ENCODE results near the gene SERTM1. TPM values are rescaled to one million over a fixed set of nuclear protein-coding genes. Genes with fewer than 3 reads are reported as not detected.

The SERTM1 gene
- total RNA-seq, 2 experiments from 2014 or later, result not detected

GRCh38 chr13:36681894-36682624 is 8.2 kb downstream of the SERTM1 start:
- no peak overlapping the region for H3K27ac Mint-ChIP-seq
- no peak overlapping the region for H3K4me3 Mint-ChIP-seq
- DNase-seq, result no peak
- no peaks in the 10 kb centered on the region for H3K36me3 Mint-ChIP-seq (ENCODE audit: low read depth)
- no peaks in the 10 kb centered on the region for H3K9me3 Mint-ChIP-seq
- H3K4me1 Mint-ChIP-seq, result no peaks in the 10 kb centered on the region
- peaks cover 5% of the 10 kb centered on the region for H3K27me3 Mint-ChIP-seq
- ChIA-PET POLR2A (no interaction called here), CTCF (no interaction called here)

- Mint-ChIP-seq H3K36me3 (ENCODE audit: low read depth) (no peaks in the 10 kb centered on the region), H3K27me3 (peaks cover 6% of the 10 kb centered on the region), H3K9me3 (no peaks in the 10 kb centered on the region), H3K27ac (no peak overlapping the region), H3K4me3 (no peak overlapping the region), H3K4me1 (no peaks in the 10 kb centered on the region)
- POLR2A ChIA-PET, result no interaction called here
- no peak for DNase-seq
- CTCF ChIA-PET, result no interaction called here
Observed at GRCh38 chr13:36683701-36684100, 9.9 kb downstream of the SERTM1 start.

- Mint-ChIP-seq H3K27ac (no peak overlapping the region), H3K4me1 (no peaks in the 10 kb centered on the region), H3K27me3 (peaks cover 6% of the 10 kb centered on the region), H3K9me3 (no peaks in the 10 kb centered on the region), H3K36me3 (ENCODE audit: low read depth) (no peaks in the 10 kb centered on the region), H3K4me3 (no peak overlapping the region)
- DNase-seq, result no peak
- CTCF ChIA-PET, result interaction anchor here (0.9 kb wide), 1 partner anchor 10 kb away, joined by 3 read pairs; no protein-coding TSS in a partner anchor
- POLR2A ChIA-PET, result no interaction called here
Observed at GRCh38 chr13:36685927-36686326, 12.1 kb downstream of the SERTM1 start.

- ChIA-PET POLR2A (no interaction called here), CTCF (no interaction called here)
- DNase-seq, result no peak
- H3K36me3 Mint-ChIP-seq (ENCODE audit: low read depth), result no peaks in the 10 kb centered on the region
- H3K9me3 Mint-ChIP-seq, result no peaks in the 10 kb centered on the region
- H3K27me3 Mint-ChIP-seq, result peaks cover 12% of the 10 kb centered on the region
- no peak overlapping the region for H3K4me3 Mint-ChIP-seq
- no peak overlapping the region for H3K27ac Mint-ChIP-seq
- no peaks in the 10 kb centered on the region for H3K4me1 Mint-ChIP-seq
Observed at GRCh38 chr13:36696410-36697010, 22.7 kb downstream of the SERTM1 start.

GRCh38 chr13:36700170-36700569 is 26.4 kb downstream of the SERTM1 start:
- Mint-ChIP-seq H3K36me3 (ENCODE audit: low read depth) (no peaks in the 10 kb centered on the region), H3K4me3 (no peak overlapping the region), H3K9me3 (no peaks in the 10 kb centered on the region), H3K27me3 (peaks cover 5% of the 10 kb centered on the region), H3K27ac (no peak overlapping the region), H3K4me1 (no peaks in the 10 kb centered on the region)
- no peak for DNase-seq
- ChIA-PET POLR2A (no interaction called here), CTCF (no interaction called here)

GRCh38 chr13:36706755-36707154 is 32.9 kb downstream of the SERTM1 start:
- H3K9me3 Mint-ChIP-seq, result no peaks in the 10 kb centered on the region
- no peaks in the 10 kb centered on the region for H3K4me1 Mint-ChIP-seq
- H3K4me3 Mint-ChIP-seq, result no peak overlapping the region
- ChIA-PET CTCF (no interaction called here), POLR2A (no interaction called here)
- no peak overlapping the region for H3K27ac Mint-ChIP-seq
- H3K27me3 Mint-ChIP-seq, result peaks cover 11% of the 10 kb centered on the region
- H3K36me3 Mint-ChIP-seq (ENCODE audit: low read depth), result no peaks in the 10 kb centered on the region
- no peak for DNase-seq

- Mint-ChIP-seq H3K27me3 (peaks cover 13% of the 10 kb centered on the region), H3K4me3 (no peak overlapping the region), H3K36me3 (ENCODE audit: low read depth) (no peaks in the 10 kb centered on the region), H3K9me3 (no peaks in the 10 kb centered on the region), H3K4me1 (no peaks in the 10 kb centered on the region), H3K27ac (no peak overlapping the region)
- ChIA-PET POLR2A (no interaction called here), CTCF (no interaction called here)
- DNase-seq, result no peak
Observed at GRCh38 chr13:36709136-36709890, 35.5 kb downstream of the SERTM1 start.

GRCh38 chr13:36710396-36710795 is 36.6 kb downstream of the SERTM1 start:
- H3K4me1 Mint-ChIP-seq, result no peaks in the 10 kb centered on the region
- no peak overlapping the region for H3K4me3 Mint-ChIP-seq
- no peak for DNase-seq
- H3K36me3 Mint-ChIP-seq (ENCODE audit: low read depth), result no peaks in the 10 kb centered on the region
- H3K27ac Mint-ChIP-seq, result no peak overlapping the region
- CTCF ChIA-PET, result no interaction called here
- POLR2A ChIA-PET, result no interaction called here
- H3K27me3 Mint-ChIP-seq, result peaks cover 13% of the 10 kb centered on the region
- no peaks in the 10 kb centered on the region for H3K9me3 Mint-ChIP-seq

- ChIA-PET CTCF (no interaction called here), POLR2A (no interaction called here)
- no peak for DNase-seq
- H3K4me3 Mint-ChIP-seq, result no peak overlapping the region
- no peak overlapping the region for H3K27ac Mint-ChIP-seq
- H3K4me1 Mint-ChIP-seq, result no peaks in the 10 kb centered on the region
- peaks cover 13% of the 10 kb centered on the region for H3K27me3 Mint-ChIP-seq
- no peaks in the 10 kb centered on the region for H3K36me3 Mint-ChIP-seq (ENCODE audit: low read depth)
- no peaks in the 10 kb centered on the region for H3K9me3 Mint-ChIP-seq
Observed at GRCh38 chr13:36712290-36712689, 38.5 kb downstream of the SERTM1 start.

- no peak overlapping the region for H3K27ac Mint-ChIP-seq
- ChIA-PET POLR2A (no interaction called here), CTCF (no interaction called here)
- H3K4me1 Mint-ChIP-seq, result no peaks in the 10 kb centered on the region
- no peaks in the 10 kb centered on the region for H3K36me3 Mint-ChIP-seq (ENCODE audit: low read depth)
- H3K27me3 Mint-ChIP-seq, result peaks cover 13% of the 10 kb centered on the region
- H3K9me3 Mint-ChIP-seq, result no peaks in the 10 kb centered on the region
- DNase-seq, result no peak
- H3K4me3 Mint-ChIP-seq, result no peak overlapping the region
Observed at GRCh38 chr13:36712770-36713169, 39.0 kb downstream of the SERTM1 start.

GRCh38 chr13:36713887-36714286 is 40.1 kb downstream of the SERTM1 start:
- no peak overlapping the region for H3K4me3 Mint-ChIP-seq
- H3K9me3 Mint-ChIP-seq, result no peaks in the 10 kb centered on the region
- ChIA-PET CTCF (no interaction called here), POLR2A (no interaction called here)
- H3K4me1 Mint-ChIP-seq, result no peaks in the 10 kb centered on the region
- no peak overlapping the region for H3K27ac Mint-ChIP-seq
- no peaks in the 10 kb centered on the region for H3K36me3 Mint-ChIP-seq (ENCODE audit: low read depth)
- no peak for DNase-seq
- peaks cover 14% of the 10 kb centered on the region for H3K27me3 Mint-ChIP-seq

- POLR2A ChIA-PET, result no interaction called here
- CTCF ChIA-PET, result no interaction called here
- H3K36me3 Mint-ChIP-seq (ENCODE audit: low read depth), result no peaks in the 10 kb centered on the region
- no peaks in the 10 kb centered on the region for H3K4me1 Mint-ChIP-seq
- H3K27ac Mint-ChIP-seq, result no peak overlapping the region
- H3K27me3 Mint-ChIP-seq, result peaks cover 11% of the 10 kb centered on the region
- DNase-seq, result no peak
- H3K9me3 Mint-ChIP-seq, result no peaks in the 10 kb centered on the region
- no peak overlapping the region for H3K4me3 Mint-ChIP-seq
Observed at GRCh38 chr13:36715841-36716240, 42.0 kb downstream of the SERTM1 start.

GRCh38 chr13:36717017-36717416 is 43.2 kb downstream of the SERTM1 start:
- H3K36me3 Mint-ChIP-seq (ENCODE audit: low read depth), result no peaks in the 10 kb centered on the region
- H3K4me1 Mint-ChIP-seq, result no peaks in the 10 kb centered on the region
- H3K27me3 Mint-ChIP-seq, result peaks cover 13% of the 10 kb centered on the region
- ChIA-PET CTCF (interaction anchor here (1.1 kb wide), 1 partner anchor 12 kb away, joined by 3 read pairs; no protein-coding TSS in a partner anchor), POLR2A (no interaction called here)
- no peak overlapping the region for H3K27ac Mint-ChIP-seq
- DNase-seq, result no peak
- H3K9me3 Mint-ChIP-seq, result no peaks in the 10 kb centered on the region
- no peak overlapping the region for H3K4me3 Mint-ChIP-seq

Measured in activated CD4-positive, alpha-beta T cell treated with anti-CD3 and anti-CD28 coated beads, Interleukin-2, amount 10 ng/mL, durations not matched to agents 7 days and 5 days (primary cell).